Measurements from ENCODE around the gene TBX1.
"Not testable (repeated sequence)": the region's sequence is repeated elsewhere in the genome, so short reads cannot be mapped to it uniquely, and the experiment has no call there.

Gene TBX1

GRCh38 chr22:19724927-19725661 lies 35.5 kb upstream of the TBX1 start:
- no peak overlapping the region for H3K4me3 ChIP-seq (ENCODE audit: low read depth in 1 of 2, low read length in 2 of 2)
- no peaks in the 10 kb centered on the region for H3K9me3 ChIP-seq (ENCODE audit: low read length)
- H3K9ac ChIP-seq (ENCODE audit: low read length) = no peak overlapping the region
- H3K4me1 ChIP-seq (ENCODE audit: insufficient read depth, low read length) = no peaks in the 10 kb centered on the region
- no peaks in the 10 kb centered on the region for H3K36me3 ChIP-seq (ENCODE audit: insufficient read depth, low read length)
- peaks cover 0 to 22% of the 10 kb centered on the region in 2 donors for H3K27me3 ChIP-seq (ENCODE audit: control insufficient read depth in 1 of 2, insufficient read depth in 2 of 2, low read length in 2 of 2)
- no peak overlapping the region for H3K27ac ChIP-seq (ENCODE audit: low read depth, low read length)

DNA sequence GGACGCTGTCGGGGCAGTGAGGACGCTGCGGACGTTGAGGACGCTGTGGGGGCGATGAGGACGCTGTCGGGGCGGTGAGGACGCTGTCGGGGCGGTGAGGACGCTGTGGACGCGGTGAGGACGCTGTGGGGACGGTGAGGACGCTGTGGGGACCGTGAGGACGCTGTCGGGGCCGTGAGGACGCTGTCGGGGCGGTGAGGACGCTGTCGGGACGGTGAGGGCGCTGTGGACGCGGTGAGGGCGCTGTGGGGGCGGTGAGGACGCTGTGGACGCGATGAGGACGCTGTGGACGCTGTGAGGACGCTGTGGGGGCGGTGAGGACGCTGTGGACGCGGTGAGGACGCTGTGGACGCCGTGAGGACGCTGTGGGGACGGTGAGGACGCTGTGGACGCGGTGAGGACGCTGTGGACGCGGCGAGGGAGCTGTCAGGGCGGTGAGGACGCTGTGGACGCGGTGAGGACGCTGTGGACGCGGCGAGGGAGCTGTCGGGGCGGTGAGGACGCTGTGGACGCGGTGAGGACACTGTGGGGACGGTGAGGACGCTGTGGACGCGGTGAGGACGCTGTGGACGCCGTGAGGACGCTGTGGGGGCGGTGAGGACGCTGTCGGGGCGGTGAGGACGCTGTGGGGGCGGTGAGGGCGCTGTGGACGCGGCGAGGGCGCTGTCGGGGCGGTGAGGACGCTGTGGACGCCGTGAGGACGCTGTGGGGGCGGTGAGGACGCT lies 34.4 kb upstream of the TBX1 start:
- peaks cover 0 to 30% of the 10 kb centered on the region in 2 donors for H3K27me3 ChIP-seq (ENCODE audit: control insufficient read depth in 1 of 2, insufficient read depth in 2 of 2, low read length in 2 of 2)
- not testable (repeated sequence) for H3K36me3 ChIP-seq (ENCODE audit: insufficient read depth, low read length); H3K4me1 ChIP-seq (ENCODE audit: insufficient read depth, low read length); H3K9ac ChIP-seq (ENCODE audit: low read length); H3K4me3 ChIP-seq (ENCODE audit: low read depth in 1 of 2, low read length in 2 of 2); H3K9me3 ChIP-seq (ENCODE audit: low read length); H3K27ac ChIP-seq (ENCODE audit: low read depth, low read length)

DNA sequence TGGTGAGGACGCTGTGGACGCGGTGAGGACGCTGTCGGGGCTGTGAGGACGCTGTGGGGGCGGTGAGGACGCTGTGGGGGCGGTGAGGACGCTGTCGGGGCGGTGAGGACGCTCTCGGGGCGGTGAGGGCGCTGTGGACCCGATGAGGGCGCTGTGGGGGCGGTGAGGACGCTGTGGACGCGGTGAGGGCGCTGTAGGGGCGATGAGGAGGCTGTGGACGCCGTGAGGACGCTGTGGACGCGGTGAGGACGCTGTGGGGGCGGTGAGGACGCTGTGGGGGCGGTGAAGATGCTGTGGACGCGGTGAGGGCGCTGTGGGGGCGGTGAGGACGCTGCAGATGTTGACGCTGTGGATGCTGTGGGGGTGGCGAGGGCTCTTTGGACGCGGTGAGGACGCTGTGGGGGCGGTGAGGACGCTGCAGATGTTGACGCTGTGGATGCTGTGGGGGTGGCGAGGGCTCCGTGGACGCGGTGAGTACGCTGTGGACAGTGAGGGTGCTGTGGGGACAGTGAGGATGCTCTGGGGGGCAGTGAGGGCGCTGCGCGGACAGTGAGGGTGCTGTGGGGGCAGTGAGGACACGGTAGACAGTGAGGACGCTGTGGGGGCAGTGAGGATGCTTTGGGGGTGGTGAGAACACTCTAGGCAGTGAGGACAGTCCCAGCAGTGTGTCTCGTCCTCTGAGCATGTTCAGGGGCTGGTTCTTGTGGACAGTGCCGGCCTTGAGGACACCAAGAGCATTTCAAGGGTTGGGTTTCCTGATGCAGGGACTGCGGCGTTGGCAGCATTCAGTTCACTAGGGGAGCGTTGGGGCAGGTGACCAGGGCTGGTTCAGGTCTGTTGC lies 33.0 kb upstream of the TBX1 start:
- Histone ChIP-seq H3K27me3 (ENCODE audit: control insufficient read depth in 1 of 2, insufficient read depth in 2 of 2, low read length in 2 of 2) (peaks cover 0 to 29% of the 10 kb centered on the region in 2 donors), H3K4me3 (ENCODE audit: low read depth in 1 of 2, low read length in 2 of 2) (no peak overlapping the region), H3K36me3 (ENCODE audit: insufficient read depth, low read length) (no peaks in the 10 kb centered on the region), H3K9ac (ENCODE audit: low read length) (no peak overlapping the region), H3K9me3 (ENCODE audit: low read length) (no peaks in the 10 kb centered on the region), H3K27ac (ENCODE audit: low read depth, low read length) (no peak overlapping the region), H3K4me1 (ENCODE audit: insufficient read depth, low read length) (peaks cover 4% of the 10 kb centered on the region)

GRCh38 chr22:19728271-19728670 lies 32.3 kb upstream of the TBX1 start:
- Histone ChIP-seq H3K9ac (ENCODE audit: low read length) (no peak overlapping the region), H3K4me3 (ENCODE audit: low read depth in 1 of 2, low read length in 2 of 2) (no peak overlapping the region), H3K9me3 (ENCODE audit: low read length) (no peaks in the 10 kb centered on the region), H3K36me3 (ENCODE audit: insufficient read depth, low read length) (no peaks in the 10 kb centered on the region), H3K27me3 (ENCODE audit: control insufficient read depth in 1 of 2, insufficient read depth in 2 of 2, low read length in 2 of 2) (peaks cover 0 to 22% of the 10 kb centered on the region in 2 donors), H3K4me1 (ENCODE audit: insufficient read depth, low read length) (peaks cover 4% of the 10 kb centered on the region), H3K27ac (ENCODE audit: low read depth, low read length) (no peak overlapping the region)

DNA sequence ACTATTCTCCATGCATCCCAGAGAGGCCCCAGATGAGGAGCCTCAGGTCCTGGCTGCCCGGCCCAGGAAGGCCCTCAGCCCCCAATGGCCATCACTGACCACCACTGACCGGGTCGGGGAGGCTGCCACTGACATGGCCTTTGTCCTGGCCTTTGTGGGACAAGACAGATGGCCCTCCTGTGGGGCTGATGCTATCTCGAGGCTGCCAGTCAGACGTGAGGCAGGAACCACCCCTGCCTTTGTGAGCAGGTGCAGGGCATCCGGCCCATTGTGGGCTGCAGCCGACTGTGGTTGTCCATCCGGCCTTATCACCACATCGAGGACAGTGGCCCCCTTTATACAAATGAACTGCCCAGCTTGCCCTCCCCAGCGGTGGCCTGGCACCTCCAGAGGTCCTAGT lies 31.7 kb upstream of the TBX1 start:
- H3K4me1 ChIP-seq (ENCODE audit: insufficient read depth, low read length) = peaks cover 4% of the 10 kb centered on the region
- no peaks in the 10 kb centered on the region for H3K9me3 ChIP-seq (ENCODE audit: low read length)
- no peak overlapping the region for H3K9ac ChIP-seq (ENCODE audit: low read length)
- H3K27me3 ChIP-seq (ENCODE audit: control insufficient read depth in 1 of 2, insufficient read depth in 2 of 2, low read length in 2 of 2) = peaks cover 0 to 21% of the 10 kb centered on the region in 2 donors
- no peak overlapping the region for H3K4me3 ChIP-seq (ENCODE audit: low read depth in 1 of 2, low read length in 2 of 2)
- no peaks in the 10 kb centered on the region for H3K36me3 ChIP-seq (ENCODE audit: insufficient read depth, low read length)
- H3K27ac ChIP-seq (ENCODE audit: low read depth, low read length) = no peak overlapping the region

DNA sequence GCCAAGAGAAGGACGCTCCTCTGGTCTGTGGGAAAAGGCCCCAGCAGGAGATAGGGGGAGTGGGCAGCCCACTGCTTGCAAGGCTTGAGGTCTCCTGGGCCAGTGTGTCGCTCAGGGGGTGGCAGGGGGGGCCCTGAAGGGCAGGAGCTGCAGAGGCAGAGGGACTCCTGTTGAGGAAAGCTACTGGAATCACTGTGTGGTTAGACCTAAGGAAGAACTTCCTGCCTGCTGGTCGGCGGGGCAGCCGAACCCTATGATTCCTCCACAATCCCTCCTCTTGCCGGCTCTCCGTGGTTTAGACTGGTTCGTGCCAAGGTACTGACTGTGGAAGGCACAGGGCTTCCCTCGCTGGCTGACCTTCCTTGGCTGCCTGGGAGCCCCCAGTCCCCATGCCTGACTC lies 31.1 kb upstream of the TBX1 start:
- peaks cover 0 to 17% of the 10 kb centered on the region in 2 donors for H3K27me3 ChIP-seq (ENCODE audit: control insufficient read depth in 1 of 2, insufficient read depth in 2 of 2, low read length in 2 of 2)
- no peak overlapping the region for H3K27ac ChIP-seq (ENCODE audit: low read depth, low read length)
- peaks cover 4% of the 10 kb centered on the region for H3K4me1 ChIP-seq (ENCODE audit: insufficient read depth, low read length)
- no peaks in the 10 kb centered on the region for H3K9me3 ChIP-seq (ENCODE audit: low read length)
- H3K36me3 ChIP-seq (ENCODE audit: insufficient read depth, low read length) = no peaks in the 10 kb centered on the region
- no peak overlapping the region for H3K9ac ChIP-seq (ENCODE audit: low read length)
- no peak overlapping the region for H3K4me3 ChIP-seq (ENCODE audit: low read depth in 1 of 2, low read length in 2 of 2)

GRCh38 chr22:19730198-19730597 lies 30.4 kb upstream of the TBX1 start:
- Histone ChIP-seq H3K4me3 (ENCODE audit: low read depth in 1 of 2, low read length in 2 of 2) (no peak overlapping the region), H3K27ac (ENCODE audit: low read depth, low read length) (no peak overlapping the region), H3K4me1 (ENCODE audit: insufficient read depth, low read length) (peaks cover 4% of the 10 kb centered on the region), H3K27me3 (ENCODE audit: control insufficient read depth in 1 of 2, insufficient read depth in 2 of 2, low read length in 2 of 2) (peaks cover 0 to 10% of the 10 kb centered on the region in 2 donors), H3K9me3 (ENCODE audit: low read length) (no peaks in the 10 kb centered on the region), H3K9ac (ENCODE audit: low read length) (no peak overlapping the region), H3K36me3 (ENCODE audit: insufficient read depth, low read length) (no peaks in the 10 kb centered on the region)

- Histone ChIP-seq H3K9me3 (ENCODE audit: low read length) (no peaks in the 10 kb centered on the region), H3K27ac (ENCODE audit: low read depth, low read length) (no peak overlapping the region), H3K27me3 (ENCODE audit: control insufficient read depth in 1 of 2, insufficient read depth in 2 of 2, low read length in 2 of 2) (peaks cover 0 to 10% of the 10 kb centered on the region in 2 donors)
Measured at GRCh38 chr22:19730655-19731360, 29.8 kb upstream of the TBX1 start.

GRCh38 chr22:19731361-19732135 lies 29.0 kb upstream of the TBX1 start:
- Histone ChIP-seq H3K27me3 (ENCODE audit: control insufficient read depth in 1 of 2, insufficient read depth in 2 of 2, low read length in 2 of 2) (peaks cover 0 to 12% of the 10 kb centered on the region in 2 donors), H3K9me3 (ENCODE audit: low read length) (no peaks in the 10 kb centered on the region), H3K36me3 (ENCODE audit: insufficient read depth, low read length) (no peaks in the 10 kb centered on the region), H3K27ac (ENCODE audit: low read depth, low read length) (no peak overlapping the region), H3K4me3 (ENCODE audit: low read depth in 1 of 2, low read length in 2 of 2) (no peak overlapping the region), H3K4me1 (ENCODE audit: insufficient read depth, low read length) (peaks cover 4% of the 10 kb centered on the region), H3K9ac (ENCODE audit: low read length) (no peak overlapping the region)

More at GRCh38 chr22:19730655-19731360, 29.8 kb upstream of the TBX1 start:
- Histone ChIP-seq H3K4me1 (ENCODE audit: insufficient read depth, low read length) (peaks cover 4% of the 10 kb centered on the region), H3K36me3 (ENCODE audit: insufficient read depth, low read length) (no peaks in the 10 kb centered on the region), H3K9ac (ENCODE audit: low read length) (no peak overlapping the region), H3K4me3 (ENCODE audit: low read depth in 1 of 2, low read length in 2 of 2) (peak overlapping the region; percentile 3 to 47)

GRCh38 chr22:19732403-19733113 lies 28.0 kb upstream of the TBX1 start:
- no peak overlapping the region for H3K9ac ChIP-seq (ENCODE audit: low read length)
- H3K27ac ChIP-seq (ENCODE audit: low read depth, low read length) = no peak overlapping the region
- H3K9me3 ChIP-seq (ENCODE audit: low read length) = no peaks in the 10 kb centered on the region
- no peaks in the 10 kb centered on the region for H3K36me3 ChIP-seq (ENCODE audit: insufficient read depth, low read length)
- H3K27me3 ChIP-seq (ENCODE audit: control insufficient read depth in 1 of 2, insufficient read depth in 2 of 2, low read length in 2 of 2) = peaks cover 0 to 20% of the 10 kb centered on the region in 2 donors
- H3K4me3 ChIP-seq (ENCODE audit: low read depth in 1 of 2, low read length in 2 of 2) = no peak overlapping the region
- peaks cover 4% of the 10 kb centered on the region for H3K4me1 ChIP-seq (ENCODE audit: insufficient read depth, low read length)

All from muscle layer of colon (tissue), 2 donors.